ENCODE data around the gene SIDT2.

SIDT2 gene

DNA sequence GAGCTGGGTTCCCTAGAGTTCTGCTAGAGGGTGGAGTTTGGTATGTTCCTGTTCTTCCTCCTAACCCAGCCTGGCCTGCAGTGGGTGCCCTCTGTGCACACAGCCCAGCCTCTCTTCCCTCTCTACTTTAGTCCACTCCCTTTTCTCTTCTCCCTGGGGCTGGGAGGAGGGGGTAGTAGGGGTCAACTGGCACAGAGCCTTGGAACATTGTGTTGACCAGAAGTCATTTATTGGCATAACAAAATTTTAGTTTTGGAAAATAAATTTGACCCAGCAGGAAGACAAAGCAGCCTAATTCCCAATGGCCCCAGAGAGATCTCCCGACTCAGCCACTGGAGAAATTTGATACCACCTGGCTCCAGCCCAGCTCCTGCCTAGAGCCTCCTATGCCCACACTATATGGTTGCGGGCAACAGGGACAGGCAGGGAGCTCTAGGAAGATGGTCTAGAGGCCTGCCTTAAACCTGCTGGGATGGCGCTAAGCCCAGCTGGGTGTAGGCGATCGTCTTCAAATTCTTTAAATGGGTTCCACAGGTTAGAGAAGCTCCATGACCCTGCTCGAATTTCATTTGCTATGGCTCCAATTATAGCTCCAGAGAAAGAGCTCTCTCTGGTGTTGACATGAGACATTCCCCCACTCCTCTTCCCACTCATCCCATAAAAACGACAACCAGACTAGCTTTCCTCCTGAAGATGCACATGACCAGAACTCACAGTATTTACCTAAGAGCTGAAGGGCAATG lies 43.4 kb downstream of the SIDT2 start:
- in situ Hi-C loops (cut with MboI; ENCODE audit: low sequenced_read_pairs), result loop anchor here (10.0 kb wide), 1 partner anchor 347 kb away; no protein-coding TSS in a partner anchor
- H3K4me1 ChIP-seq, result no peaks in the 10 kb centered on the region
- H3K4me3 ChIP-seq, result no peak overlapping the region
- H3K9me3 ChIP-seq, result no peaks in the 10 kb centered on the region
- peaks cover 59% of the 10 kb centered on the region for H3K36me3 ChIP-seq (replicated peaks)
- no peak for DNase-seq (ENCODE audit: low spot score in 2 of 2)
- H3K27me3 ChIP-seq (ENCODE audit: low read depth), result no peaks in the 10 kb centered on the region

DNA sequence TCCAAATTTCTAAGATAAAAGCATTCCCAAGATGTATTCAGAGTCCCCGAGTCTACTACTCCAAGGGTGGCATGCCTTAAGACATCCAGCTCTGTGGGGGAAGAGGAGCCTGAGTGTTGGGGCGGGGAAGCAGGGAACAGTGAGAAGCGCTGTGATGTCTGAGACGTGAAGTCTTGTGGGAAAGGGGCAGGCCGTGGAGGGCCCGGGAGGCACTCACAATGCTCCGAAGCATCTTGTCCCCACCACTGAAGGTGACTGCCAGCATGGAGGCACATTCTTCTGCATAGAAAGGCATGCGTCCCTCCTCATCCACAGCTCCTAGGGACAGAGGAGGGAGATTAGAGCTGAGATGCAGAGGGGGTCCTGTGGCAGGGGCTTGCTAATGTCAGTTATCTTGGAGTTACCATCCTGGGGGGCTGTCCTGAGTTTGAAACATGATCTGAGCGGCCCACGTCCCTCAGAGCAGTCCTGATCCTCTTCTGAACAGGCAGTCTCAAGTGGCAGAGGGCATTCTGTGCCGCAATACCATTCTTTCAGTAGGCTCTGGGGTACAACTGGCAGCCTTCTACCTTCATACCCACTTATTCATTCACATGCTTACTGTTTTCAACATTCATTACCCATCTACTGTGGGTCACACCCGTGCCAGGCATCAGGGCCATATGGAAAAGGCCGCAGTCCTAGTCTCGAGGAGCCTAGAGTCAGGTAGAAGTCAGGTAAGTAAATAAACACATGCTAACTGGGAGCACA lies 44.6 kb downstream of the SIDT2 start:
- in situ Hi-C loops (cut with MboI; ENCODE audit: low sequenced_read_pairs), result loop anchor here (10.0 kb wide), 1 partner anchor 348 kb away; no protein-coding TSS in a partner anchor
- peaks cover 60% of the 10 kb centered on the region for H3K36me3 ChIP-seq (replicated peaks)

DNA sequence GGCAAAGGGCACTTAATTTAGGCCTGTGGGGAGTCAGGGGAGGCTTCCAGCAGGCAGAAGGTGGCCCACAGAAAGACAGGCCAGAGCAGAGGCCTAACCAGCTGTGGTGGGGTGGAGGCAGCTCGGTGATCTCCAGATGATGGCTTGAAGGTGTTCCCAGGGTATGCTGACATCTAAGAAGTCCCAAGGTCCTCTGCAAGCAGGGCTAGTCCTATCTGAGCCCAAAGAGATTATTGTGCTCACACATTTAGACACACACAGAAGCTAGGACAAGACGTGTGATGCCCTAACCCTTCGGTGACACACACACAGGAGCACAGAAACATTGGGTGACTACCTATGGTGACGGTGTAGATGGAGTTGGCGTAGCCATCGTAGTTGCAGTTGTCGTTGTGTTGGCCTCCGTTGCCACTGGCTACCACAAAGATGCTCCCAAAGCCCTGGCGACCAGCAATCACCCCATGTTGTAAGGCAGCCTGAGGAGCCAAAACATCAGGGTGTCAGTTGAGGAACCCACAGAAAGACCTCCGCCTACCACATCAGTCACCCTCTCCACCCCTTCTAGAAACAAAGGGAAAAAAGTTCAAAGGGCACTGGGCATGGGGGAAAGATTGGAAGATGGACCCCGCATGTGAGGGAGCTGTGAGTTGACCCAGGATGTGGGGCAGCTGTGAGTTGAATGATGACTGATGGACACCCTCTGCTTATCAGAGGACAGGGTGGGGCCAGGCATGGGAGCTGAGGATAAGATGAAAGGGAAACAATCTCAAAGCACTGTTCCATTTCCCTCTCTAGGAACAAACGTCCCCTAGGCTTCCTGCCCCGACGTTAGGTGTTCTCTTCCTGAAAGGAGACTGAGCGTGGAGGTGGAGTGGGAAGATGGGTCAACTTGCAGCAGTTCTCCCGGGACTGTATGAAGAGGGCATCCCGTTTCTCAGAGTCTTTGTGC lies 45.5 kb downstream of the SIDT2 start:
- in situ Hi-C loops (cut with MboI; ENCODE audit: low sequenced_read_pairs), result loop anchor here (10.0 kb wide), 1 partner anchor 349 kb away; no protein-coding TSS in a partner anchor
- no peak for DNase-seq (ENCODE audit: low spot score in 2 of 2)
- Histone ChIP-seq H3K36me3 (replicated peaks) (peaks cover 59% of the 10 kb centered on the region), H3K4me1 (no peaks in the 10 kb centered on the region), H3K9me3 (no peaks in the 10 kb centered on the region), H3K4me3 (no peak overlapping the region), H3K27me3 (ENCODE audit: low read depth) (no peaks in the 10 kb centered on the region)

More for the DNA sequence above, 44.6 kb downstream of the SIDT2 start:
- H3K27me3 ChIP-seq (ENCODE audit: low read depth), result no peaks in the 10 kb centered on the region
- H3K9me3 ChIP-seq, result no peaks in the 10 kb centered on the region
- H3K4me3 ChIP-seq, result no peak overlapping the region
- no peak for DNase-seq (ENCODE audit: low spot score in 2 of 2)
- H3K4me1 ChIP-seq, result no peaks in the 10 kb centered on the region

DNA sequence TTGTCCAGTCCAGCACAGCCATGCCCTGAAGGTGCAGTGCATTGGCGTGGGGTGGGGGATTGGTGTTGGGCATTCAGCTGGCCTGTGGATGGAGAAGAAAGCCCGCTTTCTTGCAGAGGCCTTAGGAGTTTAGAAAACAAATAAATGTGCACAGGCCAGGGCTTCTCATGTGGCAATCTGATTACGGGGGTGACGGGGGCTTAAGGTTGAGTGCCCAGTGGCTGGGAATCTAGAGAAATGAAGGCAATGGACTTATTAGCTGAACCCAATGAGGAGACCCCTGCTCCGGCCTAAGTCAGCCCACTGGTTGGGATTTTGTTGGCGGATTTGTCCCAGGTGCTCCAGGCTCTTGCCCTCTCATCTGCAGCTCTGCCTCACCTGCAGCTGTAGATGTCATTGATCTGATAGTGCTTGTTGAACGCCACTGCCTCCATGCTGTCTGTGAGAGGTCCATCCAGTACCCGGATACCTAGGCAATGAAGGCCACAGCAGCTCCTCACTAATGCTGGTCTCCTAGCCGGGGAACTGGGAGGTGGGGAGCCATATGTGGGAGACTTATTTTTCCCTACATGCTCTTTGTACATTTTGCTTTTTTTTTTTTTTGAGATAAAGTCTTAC lies 47.1 kb downstream of the SIDT2 start:
- Histone ChIP-seq H3K9me3 (no peaks in the 10 kb centered on the region), H3K4me3 (no peak overlapping the region), H3K27me3 (ENCODE audit: low read depth) (no peaks in the 10 kb centered on the region), H3K36me3 (replicated peaks) (peaks cover 64% of the 10 kb centered on the region), H3K4me1 (no peaks in the 10 kb centered on the region)
- in situ Hi-C loops (cut with MboI; ENCODE audit: low sequenced_read_pairs), result loop anchor here (10.0 kb wide), 1 partner anchor 351 kb away; no protein-coding TSS in a partner anchor
- no peak for DNase-seq (ENCODE audit: low spot score in 2 of 2)

DNA sequence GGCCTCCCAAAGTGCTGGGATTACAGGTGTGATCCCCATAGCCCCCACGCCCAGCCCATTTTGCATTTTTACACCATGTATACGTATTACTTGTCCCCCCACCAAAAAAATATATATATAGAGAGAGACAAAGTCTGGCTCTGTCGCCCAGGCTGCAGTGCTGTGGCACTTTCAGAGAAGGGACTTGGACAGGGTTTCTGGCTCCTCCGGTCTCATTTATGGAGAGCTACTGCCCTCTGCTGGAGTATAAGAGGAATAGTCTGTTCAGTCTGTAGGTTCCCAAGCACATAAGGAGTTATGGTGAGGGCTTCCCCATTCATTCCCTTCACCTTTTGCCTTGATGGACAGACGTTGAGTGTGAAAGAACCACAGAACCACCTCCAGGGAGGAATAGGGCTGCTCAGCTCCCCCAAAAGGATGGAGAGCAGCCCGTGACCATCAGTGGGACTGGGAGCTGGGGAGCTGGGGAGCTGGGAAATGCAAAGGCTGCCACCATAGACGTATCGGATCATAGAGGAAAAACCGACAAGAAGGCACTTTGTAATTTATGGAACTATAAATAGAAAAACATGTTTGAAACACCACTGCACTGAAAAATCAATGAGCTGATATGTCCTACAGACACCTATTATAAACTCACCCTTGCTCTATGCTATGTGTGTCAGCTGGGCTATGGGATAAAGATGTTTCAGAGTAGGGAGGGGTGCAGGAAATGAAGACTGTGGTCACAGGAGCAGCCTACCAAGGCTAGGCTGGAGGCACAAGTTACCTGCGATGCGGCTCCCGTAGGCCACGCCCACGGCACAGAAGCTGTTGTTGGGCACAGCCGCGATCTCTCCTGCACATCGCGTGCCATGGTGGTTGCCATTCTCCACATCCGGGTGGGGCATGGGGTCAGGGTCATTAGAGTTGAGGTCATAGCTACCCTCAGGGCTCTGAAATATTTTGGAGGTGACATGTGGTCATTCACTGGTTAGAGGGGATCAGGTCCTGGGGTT lies 48.1 kb downstream of the SIDT2 start:
- no peak overlapping the region for H3K4me3 ChIP-seq
- in situ Hi-C loops (cut with MboI; ENCODE audit: low sequenced_read_pairs), result loop anchor here (10.0 kb wide), 1 partner anchor 352 kb away; no protein-coding TSS in a partner anchor
- H3K36me3 ChIP-seq (replicated peaks), result peaks cover 61% of the 10 kb centered on the region
- no peaks in the 10 kb centered on the region for H3K27me3 ChIP-seq (ENCODE audit: low read depth)
- H3K9me3 ChIP-seq, result no peaks in the 10 kb centered on the region
- H3K4me1 ChIP-seq, result peaks cover 8% of the 10 kb centered on the region; the same call in 1 of the 2 replicates
- DNase-seq (ENCODE audit: low spot score in 2 of 2), result peak; percentile 60 to 82

DNA sequence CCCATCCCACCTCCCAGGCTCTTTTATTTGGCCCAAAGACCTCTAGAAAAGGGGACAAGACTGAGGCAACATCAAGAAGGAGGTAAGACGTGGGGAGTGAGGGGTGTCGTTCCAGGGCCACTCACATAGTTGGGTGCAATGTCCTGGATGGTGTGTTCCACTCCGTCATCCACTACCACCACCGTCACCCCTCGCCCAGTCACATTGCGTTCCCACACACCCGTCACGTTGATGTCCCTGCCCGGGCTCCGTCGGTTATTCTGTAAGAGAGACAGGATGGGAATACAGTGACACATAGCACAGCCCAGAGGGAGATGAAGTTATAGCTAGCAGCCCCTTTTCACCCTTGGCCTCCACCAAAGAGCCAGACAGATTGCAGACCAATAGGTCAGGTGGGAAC lies 49.5 kb downstream of the SIDT2 start:
- in situ Hi-C loops (cut with MboI; ENCODE audit: low sequenced_read_pairs), result loop anchor here (10.0 kb wide), 1 partner anchor 353 kb away; no protein-coding TSS in a partner anchor
- peaks cover 8% of the 10 kb centered on the region for H3K4me1 ChIP-seq
- no peaks in the 10 kb centered on the region for H3K27me3 ChIP-seq (ENCODE audit: low read depth)
- no peak for DNase-seq (ENCODE audit: low spot score in 2 of 2)
- no peak overlapping the region for H3K4me3 ChIP-seq
- peaks cover 50% of the 10 kb centered on the region for H3K36me3 ChIP-seq (replicated peaks)
- H3K9me3 ChIP-seq, result no peaks in the 10 kb centered on the region

DNA sequence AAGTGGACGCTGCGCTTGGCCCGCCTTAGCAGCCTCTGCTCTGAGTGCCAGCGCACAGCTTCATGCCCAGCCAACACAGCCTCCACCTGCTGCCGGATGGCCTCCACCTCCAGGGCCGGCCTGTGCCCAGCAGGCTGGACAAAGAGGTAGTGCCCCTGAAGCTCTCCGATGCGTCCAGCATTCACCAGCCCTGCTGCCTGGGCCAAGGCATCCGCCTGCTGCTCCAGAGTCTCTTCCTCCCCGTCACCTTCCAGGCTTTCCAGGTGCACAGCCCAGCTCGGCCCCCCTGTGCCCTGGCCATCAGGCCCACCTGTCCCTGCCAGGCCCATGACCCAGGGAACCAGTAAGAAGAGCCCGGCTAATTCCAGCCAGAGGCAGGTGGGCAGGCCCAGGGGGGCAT lies 50.9 kb downstream of the SIDT2 start:
- H3K27me3 ChIP-seq (ENCODE audit: low read depth), result no peaks in the 10 kb centered on the region

DNA sequence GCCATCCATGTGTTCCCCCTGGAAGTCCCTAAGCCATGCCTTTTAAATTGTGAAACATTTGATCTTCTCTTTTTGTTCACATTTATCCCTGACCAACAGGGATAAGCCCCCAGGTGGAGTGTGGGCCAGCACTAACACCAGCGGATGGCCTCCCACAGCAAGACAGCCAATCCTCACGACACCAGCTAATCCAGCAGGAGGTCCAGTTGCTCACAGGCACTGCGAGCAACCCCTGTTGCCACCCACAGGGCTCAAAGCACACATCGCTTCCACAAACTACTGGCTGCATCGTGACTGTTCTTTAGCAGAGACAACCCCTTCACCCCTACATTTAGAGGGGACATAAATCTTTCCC lies 51.4 kb downstream of the SIDT2 start:
- no peak for DNase-seq (ENCODE audit: low spot score in 2 of 2)
- in situ Hi-C loops (cut with MboI; ENCODE audit: low sequenced_read_pairs), result loop anchor here (10.0 kb wide), 1 partner anchor 355 kb away; no protein-coding TSS in a partner anchor
- H3K4me1 ChIP-seq, result peaks cover 21% of the 10 kb centered on the region
- no peak overlapping the region for H3K4me3 ChIP-seq
- H3K27me3 ChIP-seq (ENCODE audit: low read depth), result no peaks in the 10 kb centered on the region
- H3K9me3 ChIP-seq, result no peaks in the 10 kb centered on the region
- H3K36me3 ChIP-seq (replicated peaks), result peaks cover 48% of the 10 kb centered on the region

More for the DNA sequence above, 50.9 kb downstream of the SIDT2 start:
- Histone ChIP-seq H3K4me3 (no peak overlapping the region), H3K36me3 (replicated peaks) (peaks cover 44% of the 10 kb centered on the region), H3K9me3 (no peaks in the 10 kb centered on the region), H3K4me1 (peaks cover 16% of the 10 kb centered on the region)
- in situ Hi-C loops (cut with MboI; ENCODE audit: low sequenced_read_pairs), result loop anchor here (10.0 kb wide), 1 partner anchor 355 kb away; no protein-coding TSS in a partner anchor
- no peak for DNase-seq (ENCODE audit: low spot score in 2 of 2)

DNA sequence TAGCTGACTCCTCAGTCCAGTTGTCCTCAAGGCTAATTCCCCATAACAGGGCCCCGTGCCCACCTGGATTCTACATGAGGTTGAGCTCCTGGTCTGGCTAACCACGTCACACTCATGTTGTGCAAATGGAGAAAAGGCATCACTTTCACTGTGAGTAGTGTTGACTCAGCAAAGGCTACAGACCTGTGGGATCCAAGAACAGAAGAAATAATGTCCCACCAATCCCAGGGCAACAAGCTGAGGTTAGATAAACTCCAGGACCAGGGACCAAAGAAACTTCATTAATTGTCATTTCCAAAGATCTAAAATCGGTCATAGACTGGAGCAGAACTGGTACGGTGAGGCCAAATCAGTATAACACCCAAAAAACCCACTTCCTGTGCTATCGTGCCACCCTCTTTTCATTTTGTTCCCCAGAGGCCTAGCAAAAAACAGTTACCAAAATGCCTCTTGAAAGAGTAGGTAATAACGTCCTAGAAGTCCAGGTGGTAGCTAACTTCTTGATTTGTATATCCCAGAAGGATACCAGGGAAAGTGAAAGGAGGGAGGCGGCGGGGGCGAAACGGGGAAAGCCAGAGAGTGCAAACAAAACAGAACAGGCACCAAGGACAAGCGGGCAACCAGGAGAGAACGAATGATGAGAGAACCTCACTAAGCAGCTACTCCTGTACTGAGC lies 51.9 kb downstream of the SIDT2 start:
- H3K4me1 ChIP-seq, result peaks cover 21% of the 10 kb centered on the region
- no peak overlapping the region; the same call in 1 of the 2 replicates for H3K4me3 ChIP-seq
- no peaks in the 10 kb centered on the region for H3K27me3 ChIP-seq (ENCODE audit: low read depth)
- no peak for DNase-seq (ENCODE audit: low spot score in 2 of 2)
- H3K36me3 ChIP-seq (replicated peaks), result peaks cover 43% of the 10 kb centered on the region
- H3K9me3 ChIP-seq, result no peaks in the 10 kb centered on the region
- in situ Hi-C loops (cut with MboI; ENCODE audit: low sequenced_read_pairs), result no loop called here

DNA sequence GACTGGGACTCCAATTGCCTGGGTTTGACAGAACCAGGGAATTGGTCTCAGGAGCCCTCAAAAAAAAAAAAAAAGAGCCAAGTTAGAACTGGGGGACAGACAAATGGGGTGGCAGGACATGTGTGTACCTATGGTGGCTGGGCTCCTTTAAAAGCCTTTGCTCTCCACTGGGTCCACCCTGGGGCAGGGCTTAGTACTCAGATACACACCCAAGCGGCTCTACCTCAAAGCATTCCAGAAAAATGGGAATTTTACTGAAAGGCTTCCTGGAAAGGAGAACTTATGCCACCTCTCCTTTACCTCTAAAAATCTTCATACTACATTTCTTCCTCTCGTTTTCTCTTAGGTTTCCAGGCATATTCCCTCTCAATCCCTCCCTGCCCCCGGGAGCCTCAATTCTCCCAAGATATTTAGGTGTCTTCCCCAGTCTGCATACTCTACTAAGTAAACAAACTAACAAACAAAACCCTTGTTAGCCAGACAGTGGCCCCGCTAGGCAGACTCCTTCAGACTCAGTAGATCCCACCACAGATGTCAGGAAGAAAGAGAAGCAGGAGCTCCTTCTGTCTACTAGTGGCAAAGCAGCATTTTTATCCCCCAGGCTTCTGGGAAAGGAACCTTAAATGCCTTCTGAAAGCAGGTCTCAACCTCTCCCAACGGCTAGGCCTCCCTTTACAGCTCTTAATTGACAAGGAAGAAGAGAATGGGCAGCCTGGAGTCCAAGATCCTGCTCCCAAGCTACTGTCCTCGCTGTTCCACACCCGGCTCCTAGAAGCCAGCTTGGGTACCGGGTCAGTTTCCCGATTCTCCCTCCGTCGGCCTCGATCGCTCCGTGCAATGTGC lies 52.7 kb downstream of the SIDT2 start:
- Histone ChIP-seq H3K9me3 (no peaks in the 10 kb centered on the region), H3K27me3 (ENCODE audit: low read depth) (no peaks in the 10 kb centered on the region), H3K4me1 (peaks cover 21% of the 10 kb centered on the region), H3K4me3 (peak overlapping the region; percentile 91), H3K36me3 (replicated peaks) (peaks cover 37% of the 10 kb centered on the region)
- DNase-seq (ENCODE audit: low spot score in 2 of 2), result no peak
- in situ Hi-C loops (cut with MboI; ENCODE audit: low sequenced_read_pairs), result no loop called here

DNA sequence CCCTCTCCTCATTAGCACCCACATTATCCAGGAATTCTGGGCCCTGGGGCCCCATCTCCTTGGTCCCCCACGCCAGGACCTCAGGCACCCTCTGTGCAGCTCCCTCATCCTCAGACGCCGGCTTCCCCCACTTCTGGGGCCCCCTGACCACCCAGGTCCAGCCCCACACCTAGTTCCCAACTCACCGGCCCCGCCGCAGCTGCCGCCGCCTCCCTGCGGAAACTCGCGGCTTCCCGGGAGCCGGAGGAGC lies 53.2 kb downstream of the SIDT2 start, which contains the start of gene PCSK7:
PCSK7 (minus strand) TSS at position 232 of the 250 bp plus-strand sequence. CDS start 2,229 bp downstream, outside the sequence.
- in situ Hi-C loops (cut with MboI; ENCODE audit: low sequenced_read_pairs), result no loop called here
- no peaks in the 10 kb centered on the region for H3K9me3 ChIP-seq
- H3K4me1 ChIP-seq, result peaks cover 21% of the 10 kb centered on the region
- H3K36me3 ChIP-seq (replicated peaks), result peaks cover 33% of the 10 kb centered on the region
- H3K27me3 ChIP-seq (ENCODE audit: low read depth), result no peaks in the 10 kb centered on the region
- peak within 1 kb of the TSS; percentile 91 for H3K4me3 ChIP-seq
- DNase-seq (ENCODE audit: low spot score in 2 of 2), result peak in 1 of 2 experiments; percentile 83
